ENCODE measurements around the gene C1orf146.
"Not testable (repeated sequence)": the region's sequence is repeated elsewhere in the genome, so short reads cannot be mapped to it uniquely, and the experiment has no call there.

The C1orf146 gene, protein sequence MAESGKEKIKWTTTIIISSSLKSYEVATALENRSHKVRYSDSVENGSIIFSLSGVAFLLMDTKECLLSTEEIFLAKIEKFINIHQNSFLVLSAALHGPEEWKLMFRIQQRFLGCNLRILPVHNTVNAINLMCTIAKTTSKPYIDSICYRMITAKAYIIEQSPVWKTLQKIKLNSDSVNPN

DNA sequence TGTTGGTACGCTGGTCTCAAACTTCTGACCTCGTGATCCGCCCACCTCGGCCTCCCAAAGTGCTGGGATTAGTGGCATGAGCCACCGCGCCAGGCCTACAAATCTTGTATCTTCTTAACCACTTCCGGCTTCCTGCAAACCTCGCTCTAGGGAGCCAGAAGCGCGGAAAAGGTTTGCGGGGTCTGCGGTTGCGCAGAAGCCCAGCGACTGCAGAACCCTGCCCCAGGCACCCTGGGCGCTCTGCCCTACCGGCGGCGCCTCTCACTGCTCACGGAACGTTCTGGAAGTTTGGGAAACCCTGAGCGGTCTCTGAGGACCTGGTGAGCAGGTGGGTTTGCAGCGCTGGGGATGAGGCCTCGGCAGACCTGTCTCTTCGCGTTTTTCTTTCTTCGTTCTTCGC is at the start of gene C1orf146:
Gene C1orf146 (plus strand): TSS at position 195 of the 400 bp plus-strand sequence. CDS start 13,506 bp downstream, outside the sequence.
- DNase-seq = no peak

DNA sequence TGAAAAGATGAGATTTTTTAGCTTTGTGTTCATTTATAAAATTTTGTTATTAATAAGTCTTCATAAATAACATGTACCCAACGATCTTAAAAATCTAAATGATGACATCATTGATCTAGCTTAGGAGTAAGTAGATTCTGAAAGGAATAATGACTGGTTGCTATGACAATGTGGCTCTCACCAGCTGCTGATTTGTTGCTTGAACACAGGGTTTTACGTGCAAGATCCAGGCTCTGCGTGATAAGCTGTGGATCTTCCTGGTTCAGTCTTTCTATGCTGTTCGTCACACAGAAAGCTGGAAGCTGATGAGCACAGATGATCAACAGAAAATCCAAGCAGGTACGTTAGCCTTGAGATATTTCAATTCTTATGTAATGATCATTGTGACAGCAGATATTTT is 49.1 kb upstream of the C1orf146 start:
- no peak for DNase-seq

DNA sequence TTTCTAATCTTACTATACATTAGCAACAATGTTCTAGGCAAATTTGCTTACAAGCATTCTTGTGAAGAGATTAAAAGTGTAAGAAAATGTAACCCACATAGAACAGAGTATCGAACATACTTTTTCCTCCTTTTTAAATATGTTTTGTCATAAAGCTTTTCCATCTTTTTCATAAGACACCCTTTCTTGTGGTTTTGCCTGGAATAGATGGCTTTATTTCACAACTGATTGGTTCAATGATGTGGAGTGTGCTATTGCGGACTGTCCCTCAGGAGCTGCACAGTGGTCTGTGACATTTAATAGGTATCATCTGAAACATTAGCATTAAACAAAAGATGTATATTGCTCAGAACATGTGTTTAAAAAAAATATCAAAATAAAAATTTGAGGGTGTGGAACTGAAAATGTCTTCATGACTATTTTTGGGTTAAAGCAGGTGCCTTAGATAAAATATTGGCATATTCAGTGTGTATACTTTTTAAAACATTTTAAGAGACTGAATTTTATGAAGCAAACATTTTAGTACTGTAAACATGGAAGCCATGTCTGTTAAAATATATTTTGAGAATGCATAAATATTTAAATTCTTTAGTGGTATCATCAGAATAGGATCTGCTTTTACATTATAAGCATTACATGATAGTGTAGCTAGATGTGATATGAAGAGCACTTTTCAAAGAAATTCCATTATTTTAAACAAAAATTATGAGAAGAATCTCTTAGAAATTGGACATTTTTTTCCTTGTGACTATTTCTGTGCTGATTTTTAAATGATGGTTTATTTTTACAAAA is 48.3 kb upstream of the C1orf146 start:
- DNase-seq = no peak

DNA sequence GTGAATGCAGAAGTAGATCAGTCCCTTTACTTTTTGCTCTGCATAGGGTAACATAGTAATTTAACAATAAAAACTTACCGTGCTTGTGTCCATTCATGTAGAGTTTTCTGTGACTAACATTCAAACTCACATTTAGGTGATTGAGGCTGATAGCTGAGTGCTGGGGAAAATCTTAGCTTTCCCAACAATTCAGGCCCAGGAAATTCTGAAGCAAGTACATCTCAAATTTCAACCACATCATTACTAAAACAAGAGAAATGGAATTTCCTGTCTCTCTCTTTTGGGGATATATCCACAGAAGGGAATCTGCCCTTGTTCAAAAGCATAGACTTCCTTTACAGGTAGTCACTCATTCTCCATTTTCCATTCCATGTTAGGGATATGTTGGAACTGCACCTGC is 33.1 kb upstream of the C1orf146 start:
- peak; percentile 88 for DNase-seq

DNA sequence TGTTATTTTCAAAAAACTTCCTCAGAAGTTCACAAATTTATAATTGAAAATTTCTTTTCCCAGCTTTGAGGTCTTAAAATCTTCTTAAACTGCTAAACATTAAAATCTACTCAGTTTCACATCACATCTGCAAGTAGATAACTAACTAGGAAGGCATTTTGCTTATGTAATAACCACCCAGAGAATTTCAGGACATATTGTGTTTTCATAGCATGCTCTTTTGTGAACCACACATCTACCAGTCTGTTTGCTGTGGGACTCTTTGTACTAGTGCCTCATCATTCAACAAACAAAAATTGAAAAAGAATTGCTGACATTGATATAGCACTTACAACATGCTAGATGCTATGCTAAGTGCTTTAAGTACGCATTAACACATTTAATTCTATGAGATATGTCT is 31.6 kb upstream of the C1orf146 start:
- peak; percentile 39 for DNase-seq

DNA sequence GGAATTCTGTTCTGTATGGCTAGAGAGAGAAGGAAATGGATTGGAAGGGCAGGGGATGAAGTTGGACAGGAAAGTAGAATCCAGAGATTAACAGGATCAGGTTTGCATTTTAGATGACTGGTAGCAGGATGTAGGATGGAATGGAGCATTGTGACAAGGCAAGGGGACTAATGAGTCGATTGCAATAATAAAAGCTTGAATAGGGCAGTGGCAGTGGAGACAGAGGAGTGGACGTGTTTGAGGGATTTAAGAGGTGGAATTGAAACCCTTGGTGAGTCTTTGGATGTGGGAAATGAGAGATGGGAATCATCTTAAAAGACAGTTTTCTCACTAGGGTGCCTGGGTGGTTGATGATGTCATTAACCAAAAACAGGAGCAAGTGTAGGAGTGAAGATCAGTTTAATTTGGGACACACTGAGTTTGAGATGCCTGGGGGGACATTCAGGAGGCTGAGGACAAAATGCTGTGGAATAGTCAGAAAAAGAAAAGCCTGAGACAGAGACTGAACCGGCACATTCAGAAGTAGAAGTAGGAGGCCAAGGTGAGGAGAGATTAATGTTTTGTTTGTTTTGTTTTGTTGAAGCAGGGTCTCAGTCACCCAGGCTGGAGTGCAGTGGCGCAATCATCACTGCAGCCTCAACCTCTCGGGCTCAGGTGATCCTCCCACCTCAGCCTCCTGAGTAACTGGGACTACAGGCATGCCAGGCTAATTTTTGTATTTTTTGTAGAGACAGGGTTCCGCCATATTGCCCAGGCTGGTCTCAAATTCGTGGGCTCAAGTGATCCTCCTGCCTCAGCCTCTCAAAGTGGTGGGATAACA is 29.1 kb upstream of the C1orf146 start:
- DNase-seq = no peak

DNA sequence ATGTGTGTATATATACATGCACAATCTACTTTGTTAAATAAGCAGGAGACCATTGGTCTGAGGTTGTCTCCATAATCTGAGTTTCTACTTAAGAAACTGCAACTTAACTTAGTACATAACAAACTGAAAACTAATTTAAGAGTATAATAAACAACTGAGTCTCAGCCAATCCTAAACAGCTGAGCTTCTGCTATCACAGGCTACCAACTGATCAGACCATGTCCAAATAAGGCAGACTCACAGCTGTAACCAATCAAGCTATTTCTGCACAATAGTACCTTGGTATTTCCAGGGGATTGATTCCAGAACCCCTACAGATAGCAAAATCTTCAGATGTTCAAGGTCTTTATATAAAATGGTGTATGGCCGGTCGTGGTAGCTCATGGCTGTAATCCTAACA is 26.0 kb upstream of the C1orf146 start:
- DNase-seq = no peak

DNA sequence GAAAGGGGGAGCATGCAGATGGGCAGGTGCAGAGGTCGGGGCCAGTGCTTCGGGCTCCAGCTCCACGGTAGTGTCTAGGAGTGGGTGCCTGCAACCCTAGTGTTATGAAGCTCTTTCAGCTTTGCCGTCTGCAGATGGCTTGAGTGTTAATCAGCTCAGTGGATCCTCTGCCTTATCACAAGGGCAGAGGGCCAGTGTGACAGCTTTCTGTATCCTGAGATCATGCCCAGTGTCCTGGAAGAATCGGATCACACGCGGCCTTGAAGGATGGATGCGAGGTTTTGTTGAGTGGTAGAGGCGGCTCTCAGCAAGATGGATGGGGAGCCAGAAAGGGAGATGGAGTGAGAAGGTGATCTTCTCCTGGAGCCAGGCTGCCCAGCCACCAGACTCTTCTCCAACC is 25.5 kb upstream of the C1orf146 start:
- DNase-seq = no peak

DNA sequence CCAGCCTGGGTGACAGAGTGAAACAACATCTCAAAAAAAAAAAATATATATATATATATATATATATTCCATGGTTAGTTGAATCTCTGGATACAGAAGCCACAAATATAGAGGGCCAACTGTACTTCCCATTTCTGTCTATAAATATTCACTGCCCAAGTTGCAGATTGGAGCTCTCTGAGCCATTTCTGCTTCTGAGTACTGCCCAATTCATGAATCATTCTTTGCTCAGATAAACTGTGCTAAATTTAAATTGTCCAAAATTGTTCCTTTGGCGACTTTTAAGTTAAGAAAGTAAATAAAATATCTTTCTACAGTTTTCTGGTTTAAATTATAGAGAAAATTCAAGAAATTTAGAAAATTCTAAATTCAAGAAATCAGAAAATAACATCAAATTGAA is 23.2 kb upstream of the C1orf146 start:
- DNase-seq = no peak

DNA sequence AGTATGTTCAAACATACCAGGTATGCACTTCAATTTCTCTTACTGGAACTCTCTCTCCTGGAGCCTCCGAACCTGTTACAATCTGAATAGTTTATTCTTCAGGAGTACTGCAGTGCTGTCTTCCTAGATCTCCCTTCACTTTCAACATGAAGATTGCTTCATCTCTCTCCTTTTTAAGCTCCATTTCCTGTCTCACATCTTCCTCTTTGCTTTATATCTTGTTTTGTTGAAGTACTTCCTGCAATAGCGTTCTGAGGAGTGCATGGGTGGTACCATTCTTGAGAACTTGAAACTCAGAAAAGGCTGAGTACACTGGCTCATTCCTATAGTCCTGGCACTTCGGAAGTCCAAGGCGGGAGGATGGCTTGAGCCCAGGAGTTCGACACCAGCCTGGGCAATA is 15.7 kb upstream of the C1orf146 start:
- DNase-seq = no peak

DNA sequence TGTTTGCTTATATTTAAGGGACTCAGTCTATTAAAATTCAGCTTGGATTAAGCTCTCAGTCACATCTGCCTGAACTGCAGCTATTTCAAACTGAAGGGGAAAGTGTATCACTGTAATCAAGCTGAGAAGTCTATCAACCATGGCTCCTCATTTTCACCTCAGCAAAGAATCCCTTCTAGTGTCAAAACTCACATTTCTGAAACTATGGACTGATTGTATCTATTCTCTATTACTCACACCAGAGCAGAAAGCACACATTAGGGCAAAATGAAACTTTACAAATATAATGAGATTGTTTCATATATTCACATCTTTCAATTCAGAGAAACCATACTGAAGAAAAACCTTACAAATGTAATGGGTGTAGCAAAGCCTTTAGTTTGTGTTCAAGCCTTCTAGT is 14.6 kb upstream of the C1orf146 start:
- DNase-seq = no peak

DNA sequence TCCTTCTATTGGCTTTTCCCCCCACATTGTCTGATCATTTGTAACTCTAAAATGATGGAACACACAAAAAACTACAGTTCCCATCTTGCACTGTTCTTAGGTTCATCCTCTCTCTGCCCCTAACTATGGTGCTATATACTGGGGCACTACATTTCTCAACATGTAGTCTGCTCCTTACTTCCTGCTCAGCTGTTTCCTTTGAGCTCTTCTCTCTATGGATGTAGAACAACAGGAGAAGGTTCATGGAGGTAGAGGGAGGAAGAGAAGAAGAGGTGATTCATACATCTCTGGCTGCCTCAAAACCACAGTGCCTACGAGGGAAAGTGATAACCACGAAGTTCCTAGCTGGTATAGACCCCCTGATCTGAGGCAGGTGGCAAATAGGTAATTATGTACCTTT is 7.0 kb upstream of the C1orf146 start:
- peak; percentile 7 for DNase-seq

DNA sequence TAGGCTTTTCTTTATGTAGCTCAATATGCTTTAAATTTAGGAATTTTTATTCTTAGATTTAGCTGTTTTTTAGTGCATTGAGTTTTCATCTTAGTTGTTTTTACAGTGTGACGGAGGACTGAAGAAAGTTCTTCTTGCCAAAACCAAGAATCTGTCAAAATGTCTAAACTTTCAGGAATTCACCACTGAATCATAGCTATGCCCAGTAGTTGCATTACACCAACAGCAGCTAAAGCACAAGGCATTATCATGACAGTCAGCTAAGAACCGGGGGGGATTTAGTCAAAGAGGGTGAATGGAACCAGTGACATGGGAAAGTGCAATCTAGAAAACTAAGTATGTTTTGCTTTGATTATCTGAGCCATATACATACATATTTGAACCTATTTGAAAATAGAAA is 6.5 kb upstream of the C1orf146 start:
- peak; percentile 70 for DNase-seq

DNA sequence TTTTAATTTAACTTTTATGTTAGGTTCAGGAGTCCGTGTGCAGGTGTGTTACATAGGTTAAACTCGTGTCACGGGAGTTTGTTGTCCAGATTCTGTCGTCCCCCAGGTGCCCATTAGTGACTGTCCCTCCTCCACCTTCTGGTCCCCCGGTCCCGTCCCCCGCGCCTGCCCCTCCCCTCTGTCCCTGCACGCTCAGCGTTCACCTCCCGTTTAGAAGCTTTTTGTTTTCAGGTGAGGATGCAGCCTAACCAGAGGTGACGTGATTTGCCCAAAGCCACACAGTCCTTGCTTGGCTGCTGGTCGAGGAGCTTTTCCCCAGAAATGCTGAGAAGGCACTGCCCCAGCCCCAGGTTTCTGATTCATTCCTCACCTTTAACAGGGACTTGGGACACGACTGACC is 844 bp downstream of the C1orf146 start:
- DNase-seq = no peak

DNA sequence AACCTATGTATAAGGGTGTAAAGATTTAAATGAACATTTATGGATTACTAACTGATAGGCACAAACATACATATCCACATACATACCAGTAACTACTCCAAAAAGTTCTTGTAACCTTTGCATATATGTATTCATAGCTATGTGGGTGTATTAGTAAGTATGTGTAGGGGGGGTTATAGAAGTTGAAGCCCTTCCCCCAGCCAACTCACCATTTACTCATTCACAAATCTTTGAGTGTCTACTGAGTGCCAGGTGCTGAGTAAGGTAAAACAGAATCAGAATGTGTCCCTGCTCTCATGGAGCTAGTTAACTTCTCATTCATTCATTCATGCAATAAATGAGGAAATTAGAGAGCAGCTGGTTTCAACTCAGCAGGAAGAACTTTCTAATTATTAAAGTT is 1.3 kb downstream of the C1orf146 start:
- no peak for DNase-seq

DNA sequence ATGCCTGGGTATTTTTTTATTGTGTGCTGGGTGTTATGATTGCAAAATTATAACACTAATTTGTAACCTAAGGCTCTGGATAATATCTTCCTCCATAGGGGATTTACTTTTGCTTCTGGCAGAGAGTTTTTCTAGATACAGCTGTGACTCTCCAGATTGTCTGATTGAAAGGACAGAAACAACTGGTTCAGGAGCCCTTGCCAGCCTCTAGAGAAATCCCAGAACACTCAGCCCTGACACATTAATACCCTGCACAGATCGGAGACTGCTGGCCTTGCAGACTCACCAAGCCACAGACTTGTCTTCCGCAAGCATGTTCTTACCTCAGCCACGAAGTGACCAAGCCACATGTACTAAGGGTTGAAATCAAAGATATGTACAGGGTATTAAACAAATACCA is 10.7 kb downstream of the C1orf146 start:
- DNase-seq = no peak

DNA sequence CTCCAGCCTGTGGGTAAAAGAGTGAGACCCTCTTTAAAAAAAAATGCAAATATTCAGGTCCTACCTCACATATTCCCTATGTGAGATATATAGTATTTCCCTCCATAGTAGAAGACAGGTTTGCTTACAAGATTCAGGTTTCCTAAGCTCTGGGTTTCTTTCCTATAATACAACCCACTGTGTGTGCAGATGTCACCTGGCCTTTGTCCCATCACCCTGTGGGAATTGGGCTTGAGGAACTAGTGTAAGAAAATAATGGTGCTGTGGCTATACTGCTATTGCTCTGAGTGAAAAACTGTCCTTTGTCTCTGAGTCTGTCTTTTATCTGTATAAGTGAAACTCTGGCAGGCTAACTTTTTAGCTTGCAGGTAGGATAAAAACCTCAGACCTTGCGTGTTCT is 13.0 kb downstream of the C1orf146 start:
- no peak for DNase-seq

DNA sequence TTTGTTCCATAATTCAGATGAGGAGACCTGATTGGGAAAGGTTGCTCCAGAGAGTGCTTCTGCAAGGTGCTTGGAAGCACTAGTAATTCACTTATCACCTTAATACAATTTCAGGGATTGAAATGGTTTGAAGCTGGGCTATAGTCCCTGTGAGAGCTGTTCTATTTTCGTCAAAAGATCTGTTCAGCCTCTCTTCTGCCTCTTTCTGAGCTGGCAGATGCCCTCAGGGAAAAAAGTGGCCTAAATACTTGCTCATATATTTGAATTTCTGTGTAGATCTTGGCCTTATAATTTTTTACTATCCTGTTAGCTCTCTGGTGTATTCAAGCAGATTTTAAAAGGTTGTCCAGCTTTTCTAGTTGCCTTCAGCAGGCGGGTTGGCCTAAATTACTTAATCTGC is 22.3 kb downstream of the C1orf146 start:
- no peak for DNase-seq

DNA sequence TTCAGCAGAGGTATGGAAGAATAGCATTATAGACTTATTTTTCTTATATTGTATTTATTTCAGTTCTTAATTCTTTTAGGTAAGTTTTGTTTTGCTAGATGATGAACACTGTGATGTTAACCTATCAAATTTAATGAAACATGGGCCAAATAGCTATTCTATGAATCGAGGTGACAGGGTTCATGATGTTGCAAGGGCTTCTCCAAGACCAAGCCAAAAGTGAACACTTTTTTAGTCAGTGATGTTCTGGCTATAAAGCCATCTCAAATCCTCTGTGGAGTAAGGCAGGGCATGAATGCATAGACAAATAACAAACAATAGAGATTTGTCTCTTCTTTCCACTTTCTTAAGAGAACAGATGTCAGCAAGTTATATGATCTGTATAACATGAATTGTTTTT is 26.7 kb downstream of the C1orf146 start:
- peak; percentile 35 for DNase-seq

DNA sequence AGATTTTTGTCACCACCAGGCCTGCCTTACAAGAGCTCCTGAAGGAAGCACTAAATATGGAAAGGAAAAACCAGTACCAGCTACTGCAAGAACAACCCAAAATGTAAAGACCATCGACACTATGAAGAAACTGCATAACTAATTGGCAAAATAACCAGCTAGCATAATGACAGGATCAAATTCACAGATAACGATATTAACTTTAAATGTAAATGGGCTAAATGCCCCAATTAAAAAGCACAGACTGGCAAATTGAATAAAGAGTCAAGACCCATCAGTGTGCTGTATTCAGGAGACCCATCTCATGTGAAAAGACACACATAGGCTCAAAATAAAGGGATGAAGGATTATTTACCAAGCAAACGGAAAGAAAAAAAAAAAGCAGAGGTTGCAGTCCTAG is 37.0 kb downstream of the C1orf146 start:
- not testable (repeated sequence) for DNase-seq

DNA sequence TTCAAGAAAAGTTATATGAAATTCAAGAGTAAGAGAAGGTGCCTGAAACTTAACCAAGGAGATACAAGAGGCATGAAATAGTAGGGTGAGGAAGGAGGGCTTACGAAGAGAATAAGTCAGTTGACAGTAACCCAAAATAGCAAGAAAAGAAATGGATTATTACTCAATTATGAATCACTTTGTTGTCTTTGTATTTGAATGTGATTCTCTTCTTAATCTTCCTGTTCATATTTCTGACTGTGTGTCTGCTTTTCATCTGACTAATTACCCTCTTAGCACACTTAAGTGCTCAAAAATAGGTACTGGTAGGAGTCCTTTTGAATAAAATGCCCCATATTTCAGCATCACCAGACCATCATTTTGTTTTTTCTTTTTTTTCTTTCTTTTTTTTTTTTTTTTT is 41.6 kb downstream of the C1orf146 start:
- DNase-seq = peak; percentile 62

DNA sequence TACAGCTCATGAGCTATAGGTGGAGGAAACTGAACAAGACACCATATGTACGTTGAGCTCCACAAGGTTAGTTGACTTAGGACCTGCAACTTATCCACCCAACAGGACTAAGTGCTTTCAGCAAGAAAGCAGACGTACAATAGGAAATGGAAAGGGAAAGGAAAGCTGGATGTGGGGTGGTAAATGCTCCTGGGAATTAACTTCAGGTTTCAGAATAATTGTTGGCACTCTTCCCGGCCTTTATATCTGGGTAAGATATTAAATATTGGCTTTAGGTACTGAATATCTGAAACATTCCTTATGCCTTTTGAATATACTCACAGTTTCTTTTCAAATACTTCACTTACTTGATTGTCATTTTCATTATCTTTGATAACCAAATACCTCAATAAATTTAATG is 44.8 kb downstream of the C1orf146 start:
- no peak for DNase-seq

DNA sequence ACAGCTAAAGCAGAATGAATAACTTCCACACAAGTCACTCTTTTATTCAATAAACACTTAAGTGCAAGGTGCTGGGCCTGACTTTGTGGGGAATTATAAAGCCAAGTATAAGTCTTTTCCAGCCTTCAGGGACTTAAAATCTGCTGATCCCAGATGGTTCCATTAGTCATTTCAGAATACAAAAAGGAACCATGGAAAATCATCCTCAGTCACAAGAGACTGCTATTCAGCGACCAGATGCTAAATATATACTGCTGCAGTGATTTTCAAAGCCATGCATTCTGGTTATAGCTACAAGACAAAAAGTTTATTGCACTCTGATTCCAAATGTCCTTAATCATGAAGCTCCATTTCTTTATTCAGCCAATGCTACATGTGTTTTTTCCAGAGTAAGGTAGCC is 55.3 kb downstream of the C1orf146 start:
- DNase-seq = no peak

DNA sequence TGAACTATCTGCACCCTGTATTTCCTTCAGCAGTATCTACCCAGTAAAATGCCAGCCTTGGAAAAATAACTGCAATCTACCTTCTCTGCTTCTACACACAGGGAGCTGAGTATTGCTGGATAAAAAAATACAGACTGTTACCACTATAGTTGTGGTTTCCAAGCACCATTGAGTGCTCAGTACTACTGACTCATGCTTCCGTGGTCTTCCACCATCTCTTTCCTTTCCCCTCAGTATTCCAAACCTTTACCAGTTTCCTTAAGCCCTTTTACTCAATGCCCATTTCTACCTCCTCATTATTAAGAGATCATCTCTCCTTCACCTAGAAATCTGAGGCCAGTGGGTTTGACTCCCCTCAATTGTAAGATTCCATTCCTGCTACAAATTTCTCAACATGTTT is 57.2 kb downstream of the C1orf146 start:
- peak; percentile 43 for DNase-seq
